ENCODE results near the gene ACVR2B.

The ACVR2B gene

DNA sequence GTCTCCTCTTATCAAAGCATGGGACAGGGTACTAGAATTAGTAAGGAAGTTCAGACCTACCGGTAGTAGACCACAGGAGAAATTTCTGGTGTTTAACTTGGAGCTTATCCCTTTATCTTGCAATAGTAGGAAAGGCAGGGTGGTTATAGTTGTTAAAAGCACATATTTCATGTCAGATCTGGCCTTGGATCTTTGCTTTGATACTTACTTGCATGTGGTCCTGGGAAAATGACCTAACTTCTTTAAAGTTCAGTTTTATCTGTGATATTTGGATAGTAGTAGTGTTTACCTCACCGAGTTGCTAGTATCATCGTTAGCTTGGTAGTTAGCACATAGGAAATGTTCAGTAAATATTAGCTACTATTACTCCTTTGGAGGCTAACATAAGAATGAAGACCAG is 57.9 kb downstream of the ACVR2B start:
- Histone ChIP-seq H3K4me1 (no peaks in the 10 kb centered on the region), H3K4me3 (ENCODE audit: low read depth, low read length) (no peak overlapping the region), H3K36me3 (no peaks in the 10 kb centered on the region), H3K9me3 (no peaks in the 10 kb centered on the region), H3K27me3 (no peaks in the 10 kb centered on the region)
- TF ChIP-seq, protein P1, sequence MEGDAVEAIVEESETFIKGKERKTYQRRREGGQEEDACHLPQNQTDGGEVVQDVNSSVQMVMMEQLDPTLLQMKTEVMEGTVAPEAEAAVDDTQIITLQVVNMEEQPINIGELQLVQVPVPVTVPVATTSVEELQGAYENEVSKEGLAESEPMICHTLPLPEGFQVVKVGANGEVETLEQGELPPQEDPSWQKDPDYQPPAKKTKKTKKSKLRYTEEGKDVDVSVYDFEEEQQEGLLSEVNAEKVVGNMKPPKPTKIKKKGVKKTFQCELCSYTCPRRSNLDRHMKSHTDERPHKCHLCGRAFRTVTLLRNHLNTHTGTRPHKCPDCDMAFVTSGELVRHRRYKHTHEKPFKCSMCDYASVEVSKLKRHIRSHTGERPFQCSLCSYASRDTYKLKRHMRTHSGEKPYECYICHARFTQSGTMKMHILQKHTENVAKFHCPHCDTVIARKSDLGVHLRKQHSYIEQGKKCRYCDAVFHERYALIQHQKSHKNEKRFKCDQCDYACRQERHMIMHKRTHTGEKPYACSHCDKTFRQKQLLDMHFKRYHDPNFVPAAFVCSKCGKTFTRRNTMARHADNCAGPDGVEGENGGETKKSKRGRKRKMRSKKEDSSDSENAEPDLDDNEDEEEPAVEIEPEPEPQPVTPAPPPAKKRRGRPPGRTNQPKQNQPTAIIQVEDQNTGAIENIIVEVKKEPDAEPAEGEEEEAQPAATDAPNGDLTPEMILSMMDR (IDR thresholded peaks at IDR 0.05; ENCODE audit: low read depth, low read length): no peak
- DNase-seq: no peak

DNA sequence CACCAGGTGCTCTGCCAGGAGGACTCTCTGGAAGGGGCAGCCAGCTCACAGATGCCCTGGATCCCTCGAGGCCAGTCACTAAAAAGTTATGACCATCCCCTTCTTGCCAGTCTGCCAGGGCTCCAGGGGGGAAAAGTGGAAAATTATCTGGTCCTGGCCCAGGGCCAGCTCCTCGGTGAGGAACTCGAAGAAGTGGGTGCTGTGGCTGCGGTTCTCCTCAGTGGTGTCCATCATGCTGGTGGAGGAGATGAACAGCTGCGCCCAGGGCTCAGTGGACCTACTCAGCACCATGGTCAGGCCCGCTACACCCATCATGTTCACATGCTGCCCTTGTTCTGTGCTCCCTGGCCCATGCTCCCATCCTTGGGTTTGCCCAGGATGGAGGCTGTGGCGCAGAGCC is 61.7 kb downstream of the ACVR2B start:
- no peak for DNase-seq
- Histone ChIP-seq H3K9me3 (no peaks in the 10 kb centered on the region), H3K36me3 (no peaks in the 10 kb centered on the region), H3K27me3 (no peaks in the 10 kb centered on the region), H3K4me1 (no peaks in the 10 kb centered on the region), H3K4me3 (ENCODE audit: low read depth, low read length) (no peak overlapping the region)
- TF ChIP-seq, protein P1 (IDR thresholded peaks at IDR 0.05; ENCODE audit: low read depth, low read length): no peak

DNA sequence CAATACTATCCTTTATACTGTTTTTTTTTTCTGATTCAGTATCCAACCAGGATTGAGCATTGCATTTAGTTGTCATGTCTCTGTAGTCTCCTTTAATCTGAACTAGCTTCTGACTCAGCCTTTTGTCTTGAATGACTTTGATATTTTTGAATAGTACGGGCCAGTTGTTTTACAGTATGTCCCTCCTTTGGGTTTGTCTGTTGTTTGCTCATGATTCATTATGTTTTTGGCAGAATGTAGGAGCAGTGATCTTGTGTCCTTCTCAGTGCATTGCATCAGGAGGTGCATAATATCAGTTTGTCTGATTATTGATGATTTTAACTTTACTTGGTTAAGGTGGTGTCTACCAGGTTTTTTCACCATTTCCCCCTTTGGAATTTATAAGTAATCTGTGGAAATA is 63.0 kb downstream of the ACVR2B start:
- no peaks in the 10 kb centered on the region for H3K27me3 ChIP-seq
- TF ChIP-seq, protein P1 (IDR thresholded peaks at IDR 0.05; ENCODE audit: low read depth, low read length): no peak
- H3K36me3 ChIP-seq: no peaks in the 10 kb centered on the region

DNA sequence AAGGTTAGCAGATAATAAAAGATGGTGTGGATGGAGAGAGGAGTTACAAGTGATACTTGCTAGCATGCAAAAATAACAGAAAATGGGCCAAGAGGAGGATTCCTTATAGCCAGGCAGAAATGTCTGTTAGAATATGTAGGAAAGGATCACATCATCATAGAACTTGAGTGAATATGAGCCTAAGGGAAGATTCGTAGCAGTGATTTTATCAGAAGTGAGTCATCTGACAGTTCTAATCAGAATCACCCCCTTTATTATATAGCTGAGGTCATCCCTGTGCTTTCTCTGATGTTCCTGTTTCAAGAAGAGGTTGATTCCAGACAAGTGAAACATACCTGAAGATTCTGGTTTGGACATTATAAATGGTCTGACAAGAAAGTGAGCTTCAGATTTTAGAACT is 65.3 kb downstream of the ACVR2B start:
- DNase-seq: no peak
- H3K36me3 ChIP-seq: no peaks in the 10 kb centered on the region
- no peaks in the 10 kb centered on the region for H3K4me1 ChIP-seq
- H3K27me3 ChIP-seq: no peaks in the 10 kb centered on the region
- no peaks in the 10 kb centered on the region for H3K9me3 ChIP-seq
- TF ChIP-seq, protein P1 (IDR thresholded peaks at IDR 0.05; ENCODE audit: low read depth, low read length): no peak
- H3K4me3 ChIP-seq (ENCODE audit: low read depth, low read length): no peak overlapping the region

More for the DNA sequence above, 63.0 kb downstream of the ACVR2B start:
- no peaks in the 10 kb centered on the region for H3K4me1 ChIP-seq
- DNase-seq: no peak
- H3K9me3 ChIP-seq: no peaks in the 10 kb centered on the region
- H3K4me3 ChIP-seq (ENCODE audit: low read depth, low read length): no peak overlapping the region

DNA sequence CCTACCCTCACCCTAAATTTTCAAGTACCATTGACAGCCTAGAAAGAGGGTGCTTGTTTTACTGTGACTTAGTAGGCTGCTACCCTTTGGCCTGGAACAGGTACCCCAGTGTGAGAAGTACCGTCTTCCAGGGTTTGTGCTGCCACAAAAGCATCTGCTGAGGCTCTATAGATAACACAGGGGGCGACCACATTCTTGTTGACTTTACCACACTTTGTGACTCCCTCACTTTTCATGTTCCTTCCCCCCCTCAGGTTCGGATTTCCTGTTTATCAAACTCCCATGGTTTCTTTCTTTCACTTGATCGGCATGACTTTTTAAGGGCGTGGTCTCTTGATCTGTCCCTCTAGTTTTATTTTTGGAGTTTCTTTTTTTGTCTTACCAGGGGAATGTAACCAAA is 66.0 kb downstream of the ACVR2B start:
- Histone ChIP-seq H3K27me3 (no peaks in the 10 kb centered on the region), H3K9me3 (no peaks in the 10 kb centered on the region), H3K4me3 (ENCODE audit: low read depth, low read length) (no peak overlapping the region), H3K4me1 (no peaks in the 10 kb centered on the region), H3K36me3 (no peaks in the 10 kb centered on the region)
- TF ChIP-seq, protein P1 (IDR thresholded peaks at IDR 0.05; ENCODE audit: low read depth, low read length): no peak
- DNase-seq: no peak

DNA sequence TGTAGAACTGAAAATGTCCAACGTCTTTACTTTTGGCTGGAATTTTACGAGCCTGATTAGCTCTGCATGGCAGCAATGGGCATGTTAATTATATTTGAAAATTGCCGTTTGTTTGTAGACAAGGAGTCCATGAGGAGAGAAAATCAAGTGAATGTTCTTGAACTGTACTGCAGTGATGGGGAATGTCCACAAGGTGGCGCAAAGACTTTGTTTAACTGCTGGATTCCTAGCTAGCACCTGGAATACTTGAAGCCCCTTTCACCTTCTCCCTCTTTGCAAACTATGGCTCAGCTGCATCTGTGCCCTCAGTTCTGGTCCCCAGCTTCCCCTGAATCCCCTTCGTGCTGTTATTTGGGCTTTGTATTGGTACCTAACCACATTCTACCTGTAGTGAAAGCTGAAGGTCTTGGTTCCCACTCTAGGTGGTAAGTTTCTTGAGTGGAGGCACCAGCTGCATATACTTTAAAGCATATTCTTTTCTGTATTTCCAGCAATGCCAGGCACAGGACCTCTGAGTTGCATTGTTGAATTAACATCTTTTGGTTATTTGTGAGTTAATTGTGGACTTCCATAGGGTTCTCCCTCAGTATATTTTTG is 67.8 kb downstream of the ACVR2B start:
- Histone ChIP-seq H3K4me3 (ENCODE audit: low read depth, low read length) (no peak overlapping the region), H3K36me3 (no peaks in the 10 kb centered on the region)
- TF ChIP-seq, protein P1 (IDR thresholded peaks at IDR 0.05; ENCODE audit: low read depth, low read length): peak; percentile 79

More for the DNA sequence above, 67.8 kb downstream of the ACVR2B start:
- Histone ChIP-seq H3K9me3 (no peaks in the 10 kb centered on the region), H3K4me1 (no peaks in the 10 kb centered on the region), H3K27me3 (no peaks in the 10 kb centered on the region)
- peak; percentile 53 for DNase-seq
